ENCODE data around the gene UNC13D.

The UNC13D gene

DNA sequence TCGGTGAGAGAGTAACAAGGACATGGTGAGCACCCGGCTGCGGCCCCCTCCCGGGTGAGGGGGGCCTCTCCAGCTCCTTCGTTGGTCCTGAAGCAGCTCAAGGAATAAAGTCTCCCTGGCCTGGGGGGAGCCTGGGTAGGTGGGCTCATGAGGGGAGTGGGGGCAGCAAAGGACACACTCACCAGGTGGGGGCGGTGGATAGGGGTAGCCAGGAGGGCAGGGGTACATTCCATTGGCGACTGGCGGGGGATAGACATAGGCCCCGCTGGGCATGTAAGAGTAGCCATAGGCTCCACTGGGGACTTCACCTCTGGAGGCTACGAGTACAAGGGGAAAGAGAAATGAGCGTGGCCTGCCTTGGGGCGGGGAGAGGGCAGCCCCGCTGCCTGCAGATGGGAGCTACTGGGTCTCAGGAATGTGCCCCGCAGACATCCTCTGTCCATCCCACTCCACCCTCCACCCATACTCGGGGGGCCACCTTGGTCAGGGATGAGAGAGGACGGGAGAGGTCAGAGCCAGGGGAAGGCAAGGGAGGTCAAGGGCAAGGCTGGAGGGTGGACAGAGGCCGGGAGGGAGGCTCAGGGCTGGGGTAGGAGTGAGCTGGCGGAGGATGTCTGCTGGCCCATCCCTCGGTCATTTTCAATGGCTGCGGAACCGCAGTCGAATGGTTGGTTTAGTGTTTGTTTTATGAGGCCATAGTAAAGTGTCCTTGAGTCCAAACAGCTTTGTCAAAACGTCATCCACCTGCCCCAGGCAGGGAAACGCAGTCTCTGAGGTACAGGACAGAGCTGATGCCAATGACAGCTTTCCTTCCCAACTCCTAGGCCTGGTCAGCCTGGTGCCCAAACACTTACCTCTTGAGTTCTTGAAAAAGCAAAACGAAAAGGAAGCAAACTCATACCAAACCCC lies 3.7 kb upstream of the UNC13D start:
- Histone ChIP-seq H3K9me3 (ENCODE audit: control insufficient read depth in 1 of 2, low read length in 2 of 2) (no peaks in the 10 kb centered on the region), H3K36me3 (ENCODE audit: control insufficient read depth in 1 of 2, insufficient read depth in 2 of 2, low read length in 2 of 2) (peaks cover 33 to 58% of the 10 kb centered on the region in 2 donors), H3K4me1 (ENCODE audit: control insufficient read depth in 1 of 2, insufficient read depth in 2 of 2, low read length in 2 of 2) (peaks cover 13 to 48% of the 10 kb centered on the region in 2 donors), H3K27me3 (ENCODE audit: low read depth, low read length) (no peaks in the 10 kb centered on the region), H3K27ac (ENCODE audit: low read length) (no peak overlapping the region), H3K4me3 (ENCODE audit: low read depth in 1 of 2, low read length in 2 of 2) (no peak overlapping the region)

DNA sequence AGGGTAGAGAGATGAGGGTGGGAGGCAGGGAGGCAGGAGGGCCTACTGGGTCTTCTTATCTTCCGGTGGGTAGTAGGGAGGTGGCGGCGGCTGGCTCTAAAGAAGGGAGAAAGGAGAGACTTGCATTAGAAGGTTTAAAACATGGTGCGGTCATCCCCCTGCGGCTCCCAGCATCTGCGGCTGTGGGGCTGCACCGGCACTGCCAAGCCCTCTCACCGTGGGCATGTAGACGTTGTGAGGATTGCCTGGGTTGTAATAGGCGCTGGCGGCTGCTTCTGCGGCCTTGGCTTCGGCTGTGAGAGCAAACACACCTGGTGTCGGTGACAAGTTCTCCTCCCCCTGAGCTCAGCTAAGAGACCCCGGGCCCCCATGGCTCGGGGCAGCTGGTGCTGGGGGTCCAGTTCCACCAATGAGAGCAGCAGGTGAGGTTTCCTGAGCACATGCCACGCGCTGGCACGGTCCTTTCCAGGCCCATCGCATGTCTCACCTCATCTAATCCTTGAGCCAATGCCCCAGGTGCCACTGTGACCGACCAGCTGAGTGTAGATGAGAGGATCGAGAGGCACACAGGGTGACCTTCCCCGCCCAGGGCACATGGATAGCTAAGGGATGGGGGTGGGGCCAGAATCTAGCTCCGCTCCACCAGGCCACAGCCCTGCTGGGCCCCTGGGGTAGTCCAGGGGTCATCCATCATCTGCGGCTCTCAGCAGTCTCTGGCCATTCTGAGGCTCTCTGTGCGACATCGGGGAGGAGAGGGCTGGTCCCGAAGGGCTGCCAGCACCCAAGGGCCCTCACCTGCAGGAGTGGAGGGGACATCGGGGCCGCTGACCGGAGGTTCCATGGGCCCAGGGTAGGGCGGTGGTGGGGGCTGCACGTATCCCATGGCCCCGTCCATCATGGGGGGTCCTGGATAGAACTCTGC lies 2.7 kb upstream of the UNC13D start:
- Histone ChIP-seq H3K36me3 (ENCODE audit: control insufficient read depth in 1 of 2, insufficient read depth in 2 of 2, low read length in 2 of 2) (peaks cover 33 to 58% of the 10 kb centered on the region in 2 donors), H3K27me3 (ENCODE audit: low read depth, low read length) (no peaks in the 10 kb centered on the region), H3K27ac (ENCODE audit: low read length) (no peak overlapping the region), H3K4me3 (ENCODE audit: low read depth in 1 of 2, low read length in 2 of 2) (no peak overlapping the region), H3K9me3 (ENCODE audit: control insufficient read depth in 1 of 2, low read length in 2 of 2) (no peaks in the 10 kb centered on the region), H3K4me1 (ENCODE audit: control insufficient read depth in 1 of 2, insufficient read depth in 2 of 2, low read length in 2 of 2) (peaks cover 13 to 45% of the 10 kb centered on the region in 2 donors)

DNA sequence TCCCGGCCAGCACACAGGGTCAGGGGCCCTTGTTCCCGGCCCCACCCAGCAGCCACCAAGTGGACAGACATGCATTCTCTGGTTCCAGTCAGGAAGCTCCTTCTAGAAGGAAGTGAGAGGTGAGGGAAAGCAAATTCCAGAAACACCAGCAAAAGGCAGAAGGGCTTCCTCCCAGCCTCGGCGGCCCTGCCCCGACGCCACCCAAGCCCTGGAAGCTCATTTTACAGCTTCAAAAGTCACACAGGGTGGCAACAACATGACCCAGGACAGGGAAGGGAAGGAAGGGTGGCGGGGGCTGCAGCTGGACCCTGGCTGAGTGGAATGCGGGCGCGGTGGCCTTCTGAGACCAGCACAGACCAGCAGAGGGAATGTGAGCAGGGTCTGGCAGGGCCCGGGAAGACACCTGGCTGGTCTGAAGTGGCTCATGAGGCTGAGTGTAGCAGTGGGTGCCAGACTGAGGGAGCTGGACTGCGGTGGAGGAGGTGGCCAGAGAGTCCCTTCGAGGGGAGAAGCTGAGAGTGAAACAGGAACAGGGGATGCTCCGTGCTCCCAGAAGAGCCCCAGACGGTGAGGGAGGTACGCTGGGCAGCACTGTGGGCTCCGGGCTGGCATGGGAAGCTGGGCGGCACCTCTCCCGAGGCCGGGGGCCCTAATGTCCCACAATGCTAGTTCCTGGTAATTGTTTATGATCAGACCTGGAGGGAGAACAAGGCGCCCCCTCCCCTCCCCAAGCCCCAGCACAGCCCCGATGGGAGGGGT lies 1.9 kb upstream of the UNC13D start:
- H3K27me3 ChIP-seq (ENCODE audit: low read depth, low read length): no peaks in the 10 kb centered on the region
- no peak overlapping the region for H3K27ac ChIP-seq (ENCODE audit: low read length)
- H3K4me3 ChIP-seq (ENCODE audit: low read depth in 1 of 2, low read length in 2 of 2): no peak overlapping the region
- H3K36me3 ChIP-seq (ENCODE audit: control insufficient read depth in 1 of 2, insufficient read depth in 2 of 2, low read length in 2 of 2): peaks cover 28 to 52% of the 10 kb centered on the region in 2 donors
- peaks cover 13 to 44% of the 10 kb centered on the region in 2 donors for H3K4me1 ChIP-seq (ENCODE audit: control insufficient read depth in 1 of 2, insufficient read depth in 2 of 2, low read length in 2 of 2)
- no peaks in the 10 kb centered on the region for H3K9me3 ChIP-seq (ENCODE audit: control insufficient read depth in 1 of 2, low read length in 2 of 2)

DNA sequence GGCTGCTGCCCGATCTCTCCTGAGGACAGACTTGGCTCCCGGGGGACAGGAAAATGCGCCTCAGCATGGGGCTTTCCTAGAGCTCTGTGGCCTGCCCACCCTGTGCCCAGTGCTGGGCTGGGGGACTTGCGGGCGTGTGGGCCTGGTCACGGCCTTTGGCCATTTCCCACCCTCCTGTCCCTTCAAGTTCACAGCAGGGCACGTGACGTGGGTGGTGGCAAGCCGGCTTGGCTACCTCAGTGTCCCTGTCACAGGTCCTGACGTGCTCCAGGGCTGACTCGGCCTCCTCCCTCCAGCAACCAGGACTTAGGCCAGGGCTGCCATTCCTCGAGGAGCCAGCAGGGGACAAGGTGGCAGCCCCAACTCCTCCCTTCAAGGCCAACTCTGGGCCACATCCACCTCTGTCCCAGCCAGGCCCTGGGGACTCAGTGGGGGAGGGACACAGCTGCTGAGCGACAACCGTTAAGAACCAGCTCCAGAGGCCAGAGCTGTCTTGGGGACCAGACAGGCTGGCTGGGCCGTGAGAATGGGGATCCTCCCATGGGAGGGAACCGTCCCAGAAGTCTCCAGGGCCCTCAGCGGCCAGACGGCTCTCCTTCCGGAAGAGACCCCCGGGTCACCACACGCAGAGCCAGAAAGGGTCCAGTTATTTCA lies 981 bp upstream of the UNC13D start:
- Histone ChIP-seq H3K27me3 (ENCODE audit: low read depth, low read length) (no peaks in the 10 kb centered on the region), H3K9me3 (ENCODE audit: control insufficient read depth in 1 of 2, low read length in 2 of 2) (no peaks in the 10 kb centered on the region), H3K27ac (ENCODE audit: low read length) (peak overlapping the region; percentile 31), H3K4me1 (ENCODE audit: control insufficient read depth in 1 of 2, insufficient read depth in 2 of 2, low read length in 2 of 2) (peaks cover 13 to 36% of the 10 kb centered on the region in 2 donors), H3K4me3 (ENCODE audit: low read depth in 1 of 2, low read length in 2 of 2) (no peak overlapping the region), H3K36me3 (ENCODE audit: control insufficient read depth in 1 of 2, insufficient read depth in 2 of 2, low read length in 2 of 2) (peaks cover 28 to 46% of the 10 kb centered on the region in 2 donors)

DNA sequence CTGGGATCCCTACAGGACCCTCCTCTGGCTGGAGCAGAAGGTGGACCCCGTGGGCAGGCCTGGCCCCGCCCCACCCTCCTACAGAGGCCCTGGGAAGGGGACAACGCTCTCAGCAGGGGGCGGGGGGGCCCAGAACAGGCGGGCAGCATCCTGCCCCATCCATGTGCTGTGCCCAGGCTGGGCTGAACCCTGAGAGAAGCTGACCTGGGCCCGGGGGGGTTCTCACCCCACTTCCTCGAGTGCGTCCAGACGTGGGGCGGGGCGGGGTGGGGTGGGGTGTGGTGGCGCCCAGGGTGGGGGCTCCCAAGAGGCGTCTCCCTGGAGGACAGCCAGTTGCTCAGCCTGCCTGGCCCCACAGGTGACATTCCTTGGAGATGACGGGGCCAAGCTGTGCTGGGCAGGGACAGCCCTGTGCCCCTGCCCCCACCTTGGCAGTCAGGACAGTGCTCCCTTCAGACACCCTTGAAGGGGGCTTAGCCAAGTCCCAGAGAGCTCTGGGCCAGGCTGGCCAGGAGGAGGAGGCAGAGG lies 390 bp upstream of the UNC13D start:
- H3K27ac ChIP-seq (ENCODE audit: low read length): peak overlapping the region; percentile 31

DNA sequence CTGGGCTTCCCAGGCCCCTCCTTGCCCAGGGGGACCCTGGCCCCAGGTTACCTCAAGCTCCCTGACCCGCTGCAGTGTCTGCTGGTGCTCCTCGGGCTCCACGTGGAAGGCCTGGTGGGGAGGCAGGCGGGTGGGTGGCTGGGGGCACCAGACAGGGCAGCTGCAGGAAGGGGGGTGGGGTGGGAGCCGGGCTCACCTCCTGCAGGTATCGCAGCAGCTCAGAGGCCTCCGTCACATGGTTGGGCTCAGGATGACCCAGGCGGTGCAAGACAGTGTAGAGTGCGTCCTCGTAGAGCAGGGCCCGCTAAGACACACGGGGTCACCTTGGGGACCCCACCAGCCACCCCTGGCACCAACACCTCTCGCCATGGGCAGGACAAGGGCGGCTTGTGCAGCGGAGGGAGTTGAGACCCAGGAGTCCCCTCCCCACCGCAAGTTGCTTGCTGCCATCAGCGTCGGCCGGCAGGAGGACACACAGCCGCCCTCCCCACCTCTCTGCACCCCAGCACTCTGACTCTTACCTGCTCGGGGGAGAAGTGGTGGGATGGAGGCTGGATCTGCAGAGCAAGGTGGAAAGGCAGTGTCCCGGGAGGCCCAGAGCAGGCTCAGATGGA lies 1.1 kb downstream of the UNC13D start:
- Histone ChIP-seq H3K4me3 (ENCODE audit: low read depth in 1 of 2, low read length in 2 of 2) (peak overlapping the region in 1 of 2 donors; percentile 26), H3K36me3 (ENCODE audit: control insufficient read depth in 1 of 2, insufficient read depth in 2 of 2, low read length in 2 of 2) (peaks cover 15 to 38% of the 10 kb centered on the region in 2 donors), H3K27me3 (ENCODE audit: low read depth, low read length) (no peaks in the 10 kb centered on the region), H3K4me1 (ENCODE audit: control insufficient read depth in 1 of 2, insufficient read depth in 2 of 2, low read length in 2 of 2) (peaks cover 13 to 20% of the 10 kb centered on the region in 2 donors), H3K9me3 (ENCODE audit: control insufficient read depth in 1 of 2, low read length in 2 of 2) (no peaks in the 10 kb centered on the region), H3K27ac (ENCODE audit: low read length) (no peak overlapping the region)

More for the DNA sequence above, 390 bp upstream of the UNC13D start:
- H3K9me3 ChIP-seq (ENCODE audit: control insufficient read depth in 1 of 2, low read length in 2 of 2): no peaks in the 10 kb centered on the region
- H3K4me1 ChIP-seq (ENCODE audit: control insufficient read depth in 1 of 2, insufficient read depth in 2 of 2, low read length in 2 of 2): peaks cover 13 to 32% of the 10 kb centered on the region in 2 donors
- no peaks in the 10 kb centered on the region for H3K27me3 ChIP-seq (ENCODE audit: low read depth, low read length)
- H3K4me3 ChIP-seq (ENCODE audit: low read depth in 1 of 2, low read length in 2 of 2): peak overlapping the region; percentile 26 to 30
- H3K36me3 ChIP-seq (ENCODE audit: control insufficient read depth in 1 of 2, insufficient read depth in 2 of 2, low read length in 2 of 2): peaks cover 24 to 47% of the 10 kb centered on the region in 2 donors

DNA sequence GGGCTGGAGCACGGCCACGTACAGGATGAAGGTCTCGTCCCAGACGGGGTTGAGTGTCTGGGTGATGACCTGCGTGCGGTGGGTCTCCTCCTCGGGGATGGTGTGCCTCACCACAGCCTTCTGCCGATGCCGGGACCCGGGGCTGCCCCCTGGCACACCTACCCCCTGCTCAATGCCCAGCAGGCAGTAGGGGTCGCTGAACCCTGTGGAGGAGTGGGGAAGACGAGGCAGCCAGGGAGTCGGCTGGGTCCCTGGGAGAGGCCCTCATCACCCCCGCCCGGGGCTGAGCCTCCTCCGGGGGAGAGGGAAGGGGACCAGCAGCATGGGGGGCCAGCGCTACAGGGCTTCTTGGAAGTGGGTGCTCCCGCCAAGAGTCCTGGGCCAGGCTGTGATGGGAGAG lies 1.8 kb downstream of the UNC13D start:
- Histone ChIP-seq H3K27ac (ENCODE audit: low read length) (no peak overlapping the region), H3K36me3 (ENCODE audit: control insufficient read depth in 1 of 2, insufficient read depth in 2 of 2, low read length in 2 of 2) (peaks cover 10 to 31% of the 10 kb centered on the region in 2 donors), H3K9me3 (ENCODE audit: control insufficient read depth in 1 of 2, low read length in 2 of 2) (no peaks in the 10 kb centered on the region), H3K27me3 (ENCODE audit: low read depth, low read length) (no peaks in the 10 kb centered on the region), H3K4me1 (ENCODE audit: control insufficient read depth in 1 of 2, insufficient read depth in 2 of 2, low read length in 2 of 2) (peaks cover 13 to 20% of the 10 kb centered on the region in 2 donors), H3K4me3 (ENCODE audit: low read depth in 1 of 2, low read length in 2 of 2) (no peak overlapping the region)

DNA sequence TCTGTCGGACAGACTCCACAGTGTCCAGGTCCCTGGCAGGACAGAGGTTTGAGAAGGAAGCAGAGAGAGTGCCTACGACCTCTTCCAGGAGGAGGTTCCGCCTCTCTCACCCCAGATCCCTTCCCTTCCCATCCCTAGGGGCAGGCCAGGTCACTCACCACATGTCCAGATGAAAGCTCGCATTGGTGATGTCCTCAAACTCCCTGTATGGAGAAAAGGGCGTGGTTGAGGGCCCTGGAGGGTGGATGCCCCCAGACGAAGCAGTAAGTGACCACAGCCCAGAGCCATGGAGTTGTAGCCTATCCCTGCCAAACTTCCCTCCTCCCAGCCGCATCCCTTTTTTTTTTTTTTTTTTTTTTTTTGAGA lies 3.4 kb downstream of the UNC13D start:
- no peaks in the 10 kb centered on the region for H3K27me3 ChIP-seq (ENCODE audit: low read depth, low read length)
- peaks cover 8 to 12% of the 10 kb centered on the region in 2 donors for H3K4me1 ChIP-seq (ENCODE audit: control insufficient read depth in 1 of 2, insufficient read depth in 2 of 2, low read length in 2 of 2)
- no peak overlapping the region for H3K27ac ChIP-seq (ENCODE audit: low read length)
- H3K9me3 ChIP-seq (ENCODE audit: control insufficient read depth in 1 of 2, low read length in 2 of 2): no peaks in the 10 kb centered on the region
- peaks cover 0 to 22% of the 10 kb centered on the region in 2 donors for H3K36me3 ChIP-seq (ENCODE audit: control insufficient read depth in 1 of 2, insufficient read depth in 2 of 2, low read length in 2 of 2)
- H3K4me3 ChIP-seq (ENCODE audit: low read depth in 1 of 2, low read length in 2 of 2): no peak overlapping the region

DNA sequence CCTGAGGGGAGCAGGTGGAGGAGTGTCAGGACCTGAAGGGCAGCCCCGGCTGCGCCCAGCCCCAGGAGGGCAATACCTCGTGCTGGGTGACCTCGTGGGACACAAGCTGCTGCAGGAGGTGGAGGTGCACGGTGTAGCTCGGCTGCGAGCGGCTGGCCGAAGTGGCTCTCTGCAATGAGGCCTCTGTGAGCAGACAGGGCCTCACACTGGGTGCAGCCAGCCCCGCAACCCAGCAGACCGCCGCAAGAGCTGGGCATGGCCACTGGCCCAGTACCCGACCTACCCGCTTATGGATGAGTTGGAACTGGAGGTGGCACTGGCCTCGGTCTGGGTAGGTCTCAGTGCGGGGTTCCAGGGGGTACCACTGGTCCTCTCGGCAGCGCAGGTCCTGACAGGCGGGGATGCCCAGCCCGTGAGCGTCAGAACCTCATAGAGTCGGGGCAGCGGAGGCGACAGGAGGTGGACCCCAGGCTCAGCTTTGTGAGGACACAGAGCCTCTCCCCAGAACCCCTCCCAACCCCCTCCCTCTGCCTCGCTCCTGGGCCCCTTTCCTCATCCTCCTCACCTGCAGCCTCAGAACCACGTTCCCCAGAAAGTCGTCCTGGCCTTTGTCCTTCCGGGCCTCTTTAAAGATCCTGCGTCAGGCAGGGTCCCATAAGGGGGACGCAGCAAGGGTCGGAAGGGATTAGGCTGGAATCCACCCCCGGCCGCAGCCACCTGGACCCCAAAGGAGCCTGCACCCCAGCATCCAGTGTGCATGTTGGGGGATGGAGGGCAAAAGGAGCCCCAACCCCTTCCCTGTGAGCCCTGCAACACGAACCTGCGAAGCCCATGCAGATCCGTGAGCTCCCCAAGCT lies 4.0 kb downstream of the UNC13D start:
- Histone ChIP-seq H3K27me3 (ENCODE audit: low read depth, low read length) (no peaks in the 10 kb centered on the region), H3K36me3 (ENCODE audit: control insufficient read depth in 1 of 2, insufficient read depth in 2 of 2, low read length in 2 of 2) (peaks cover 0 to 21% of the 10 kb centered on the region in 2 donors), H3K4me1 (ENCODE audit: control insufficient read depth in 1 of 2, insufficient read depth in 2 of 2, low read length in 2 of 2) (peaks cover 4 to 12% of the 10 kb centered on the region in 2 donors), H3K9me3 (ENCODE audit: control insufficient read depth in 1 of 2, low read length in 2 of 2) (no peaks in the 10 kb centered on the region), H3K4me3 (ENCODE audit: low read depth in 1 of 2, low read length in 2 of 2) (no peak overlapping the region), H3K27ac (ENCODE audit: low read length) (no peak overlapping the region)
